ENCODE results near the gene SLC7A11.

GRCh38 chr4:138205531-138206233, 36.5 kb downstream of the SLC7A11 start:
- TF ChIP-seq GATA2 (IDR thresholded peaks at IDR 0.05; ENCODE audit: low read depth, low read length) (no peak), GATA3 (IDR thresholded peaks at IDR 0.05; ENCODE audit: low read depth, low read length) (no peak)
